HFF-Myc (cell line): ENCODE data around the gene MCRS1.
"Not testable (repeated sequence)": the region's sequence is repeated elsewhere in the genome, so short reads cannot be mapped to it uniquely, and the experiment has no call there.

Experiments
- DNase-seq: peaks from one replicate; pipeline ENCODE4 v3.0.0-alpha.2; 2011; ENCODE audit warnings: low read depth; ENCODE audit errors: extremely low read depth
- H3K4me3 ChIP-seq: replicated peaks from 2 replicates; pipeline ENCODE4 v1.5.1; 2011; ENCODE audit warnings: low read depth, mild to moderate bottlenecking, control low read depth, low read length
- CTCF ChIP-seq: IDR thresholded peaks from 2 replicates; pipeline ENCODE4 v1.5.1; 2012; ENCODE audit warnings: mild to moderate bottlenecking, low read depth, low read length, control low read depth; ENCODE audit errors: missing control alignments

The MCRS1 gene

GRCh38 chr12:49536526-49537071 is 31.3 kb downstream of the MCRS1 start:
- TF ChIP-seq CTCF: no peak
- DNase-seq: no peak

GRCh38 chr12:49535921-49536525 is 31.9 kb downstream of the MCRS1 start:
- no peak for DNase-seq
- no peak for TF ChIP-seq CTCF
- H3K4me3 ChIP-seq: no peak overlapping the region

More at GRCh38 chr12:49536526-49537071, 31.3 kb downstream of the MCRS1 start:
- H3K4me3 ChIP-seq: no peak overlapping the region

GRCh38 chr12:49534731-49535278 is 33.1 kb downstream of the MCRS1 start:
- H3K4me3 ChIP-seq: no peak overlapping the region
- no peak for TF ChIP-seq CTCF
- no peak for DNase-seq

GRCh38 chr12:49534122-49534521 is 33.8 kb downstream of the MCRS1 start:
- not testable (repeated sequence) for H3K4me3 ChIP-seq, DNase-seq

- no peak overlapping the region for H3K4me3 ChIP-seq
- no peak for TF ChIP-seq CTCF
- no peak for DNase-seq
Observed at GRCh38 chr12:49533331-49533730, 34.6 kb downstream of the MCRS1 start.

GRCh38 chr12:49531745-49532144 is 36.2 kb downstream of the MCRS1 start:
- no peak for TF ChIP-seq CTCF

GRCh38 chr12:49529414-49529813 is 38.5 kb downstream of the MCRS1 start:
- TF ChIP-seq CTCF: no peak
- no peak overlapping the region for H3K4me3 ChIP-seq
- DNase-seq: no peak

More at GRCh38 chr12:49531745-49532144, 36.2 kb downstream of the MCRS1 start:
- DNase-seq: no peak
- H3K4me3 ChIP-seq: no peak overlapping the region
